SK-N-SH (cell line): ENCODE measurements around the gene DHX9. TPM values are rescaled to one million over a fixed set of nuclear protein-coding genes. Genes with fewer than 3 reads are reported as not detected.

Experiments used
- CTCF ChIA-PET: fragments of 300-600, 350-600 bp; formaldehyde crosslinking; extraction: SDS; loops from one replicate; lab custom pipeline; 2021; lab: Yijun Ruan, JAX
- POLR2A ChIA-PET: fragments of 350-600 bp; sonication (Branson Sonifier 250); formaldehyde crosslinking; extraction: SDS; loops from one replicate; lab custom pipeline; 2020; ENCODE audit warnings: antibody characterized with exemption, inconsistent platforms; lab: Yijun Ruan, JAX
- DNase-seq: peaks from one replicate; pipeline ENCODE4 v3.0.0; 2012
- H2AFZ ChIP-seq: fragments of 200-600 bp; sonication (generic); 2 replicates; pipeline ENCODE4 v1.8.1; 2016; ENCODE audit warnings: antibody characterized with exemption, mild to moderate bottlenecking, low read depth
- H3F3A ChIP-seq: fragments of 200-600 bp; sonication (generic); replicated peaks from 2 replicates; pipeline ENCODE3; 2016; ENCODE audit warnings: antibody characterized with exemption, mild to moderate bottlenecking; ENCODE audit not compliant: insufficient read depth
- H3K27ac ChIP-seq, 2 experiments: fragments of 200-500 bp in 1 of 2; fragments of 200-600 bp in 1 of 2; sonication (Bioruptor generic) in 1 of 2; sonication (generic), shearing (Covaris generic) in 1 of 2; 2 replicates each; pipeline versions ENCODE4 v1.5.1 to v1.6.1; 2014 to 2016; ENCODE audit warnings: low read depth in 2 of 2, inconsistent platforms in 1 of 2, low read length in 1 of 2, mild to moderate bottlenecking in 1 of 2, mixed read lengths in 1 of 2
- H3K27me3 ChIP-seq: fragments of 200-600 bp; sonication (generic), shearing (Covaris generic); 2 replicates; pipeline ENCODE4 v1.6.1; 2016; ENCODE audit warnings: mixed run types; ENCODE audit not compliant: insufficient read depth
- H3K36me3 ChIP-seq, 2 experiments: fragments of 200-500 bp in 1 of 2; fragments of 200-600 bp in 1 of 2; sonication (Bioruptor generic) in 1 of 2; sonication (generic) in 1 of 2; replicated peaks in 1 of 2; 2 replicates each; pipeline versions ENCODE3 to v1.5.1; 2014 to 2016; ENCODE audit warnings: low read length in 1 of 2, mild to moderate bottlenecking in 1 of 2; ENCODE audit not compliant: insufficient read depth in 2 of 2, control insufficient read depth in 1 of 2
- H3K4me1 ChIP-seq, 2 experiments: fragments of 200-500 bp in 1 of 2; fragments of 200-600 bp in 1 of 2; sonication (Bioruptor generic) in 1 of 2; sonication (generic), shearing (Covaris generic) in 1 of 2; 2 replicates each; pipeline versions ENCODE4 v1.5.1 to v1.6.1; 2014 to 2016; ENCODE audit warnings: low read depth in 1 of 2, low read length in 1 of 2, mixed run types in 1 of 2; ENCODE audit not compliant: insufficient read depth in 2 of 2, control insufficient read depth in 1 of 2
- H3K4me2 ChIP-seq: fragments of 200-600 bp; sonication (generic), shearing (Covaris generic); 2 replicates; pipeline ENCODE4 v1.6.1; 2017; ENCODE audit warnings: mixed run types
- H3K4me3 ChIP-seq, 2 experiments: fragments of 200-500 bp in 1 of 2; fragments of 200-600 bp in 1 of 2; sonication (Bioruptor generic) in 1 of 2; sonication (generic), shearing (Covaris generic) in 1 of 2; 2 replicates each; pipeline versions ENCODE4 v1.5.1 to v1.8.1; 2014 to 2016; ENCODE audit warnings: low read depth in 2 of 2, inconsistent platforms in 1 of 2, low read length in 1 of 2, mild to moderate bottlenecking in 1 of 2, mixed read lengths in 1 of 2, moderate library complexity in 1 of 2
- H3K79me2 ChIP-seq: fragments of 200-600 bp; sonication (generic); 2 replicates; pipeline ENCODE4 v1.8.1; 2017; ENCODE audit warnings: mild to moderate bottlenecking; ENCODE audit not compliant: insufficient read depth
- H3K9ac ChIP-seq: fragments of 200-600 bp; sonication (generic); 2 replicates; pipeline ENCODE4 v1.6.1; 2017; ENCODE audit warnings: mixed run types
- H3K9me2 ChIP-seq: fragments of 200-600 bp; sonication (generic); 2 replicates; pipeline ENCODE4 v1.6.1; 2017; ENCODE audit warnings: mixed run types
- H3K9me3 ChIP-seq: fragments of 200-600 bp; sonication (generic); 2 replicates; pipeline ENCODE4 v1.6.1; 2017; ENCODE audit warnings: mixed run types, mild to moderate bottlenecking, moderate library complexity
- H4K20me1 ChIP-seq: fragments of 200-600 bp; sonication (generic); 2 replicates; pipeline ENCODE4 v1.6.1; 2017; ENCODE audit warnings: mild to moderate bottlenecking, mixed run types; ENCODE audit not compliant: insufficient read depth
- CTCF ChIP-seq: fragments of 200-600 bp; sonication (generic); IDR thresholded peaks from 2 replicates; pipeline ENCODE4 v1.6.1; 2017; ENCODE audit warnings: antibody characterized with exemption, mild to moderate bottlenecking, moderate library complexity
- FOXJ3 ChIP-seq: sonication (generic); formaldehyde crosslinking; IDR thresholded peaks from 2 replicates; pipeline ENCODE4 v1.5.1; 2020; ENCODE audit warnings: mild to moderate bottlenecking, missing genetic modification reagents
- FOXM1 ChIP-seq: IDR thresholded peaks from 2 replicates; pipeline ENCODE4 v1.4.0; 2012; ENCODE audit warnings: low read depth, mild to moderate bottlenecking
- GATA2 ChIP-seq: sonication (generic); formaldehyde crosslinking; IDR thresholded peaks from 2 replicates; pipeline ENCODE4 v1.5.0; 2020; ENCODE audit warnings: mild to moderate bottlenecking, missing genetic modification reagents
- MAX ChIP-seq: IDR thresholded peaks from 2 replicates; pipeline ENCODE4 v1.4.0; 2012; ENCODE audit warnings: low read depth
- MEF2A ChIP-seq: IDR thresholded peaks from 2 replicates; pipeline ENCODE4 v1.4.0; 2012; ENCODE audit warnings: low read depth, borderline replicate concordance
- MXI1 ChIP-seq: IDR thresholded peaks from 2 replicates; pipeline ENCODE4 v1.6.1; 2012; ENCODE audit warnings: mild to moderate bottlenecking, low read depth, low read length, improper control_type of control experiment
- NFIC ChIP-seq: IDR thresholded peaks from 2 replicates; pipeline ENCODE4 v1.4.0; 2012; ENCODE audit warnings: borderline replicate concordance
- POLR2AphosphoS5 ChIP-seq: IDR thresholded peaks from 2 replicates; pipeline ENCODE4 v1.6.1; 2012; ENCODE audit warnings: low read depth, low read length
- RCOR1 ChIP-seq: fragments of 150-350 bp; IDR thresholded peaks from 2 replicates; pipeline ENCODE4 v1.6.1; 2017; ENCODE audit warnings: antibody characterized with exemption, low read length
- TAF1 ChIP-seq: IDR thresholded peaks from 2 replicates; pipeline ENCODE4 v1.6.1; 2012; ENCODE audit warnings: low read depth, mild to moderate bottlenecking, low read length, moderate library complexity, borderline replicate concordance
- TCF12 ChIP-seq: IDR thresholded peaks from 2 replicates; pipeline ENCODE4 v1.4.0; 2012
- USF1 ChIP-seq: IDR thresholded peaks from 2 replicates; pipeline ENCODE4 v1.4.0; 2012; ENCODE audit warnings: low read depth, borderline replicate concordance
- USF2 ChIP-seq: fragments of 150-350 bp; IDR thresholded peaks from 2 replicates; pipeline ENCODE4 v1.6.1; 2017; ENCODE audit warnings: antibody characterized with exemption, low read length, low read depth, borderline replicate concordance
- YY1 ChIP-seq: IDR thresholded peaks from 2 replicates; pipeline ENCODE4 v1.4.0; 2012; ENCODE audit warnings: low read depth, mild to moderate bottlenecking
- WGBS: methylation state at CpG from one replicate; pipeline ENCODE4 v1.1.6; 2017; ENCODE audit warnings: low lambda C conversion rate; 5-methylcytosine and 5-hydroxymethylcytosine counted together
- polyA plus RNA-seq, 3 experiments: library from polyadenylated mRNA; depleted of rRNA; stranded (reverse); fragments of >200 nt; gene quantifications; 2 replicates each; pipeline ENCODE4 v1.2.3, GENCODE V29; 2012

Gene DHX9
- polyA plus RNA-seq, 1 of the 3 experiments (the other 2 are of a cell fraction) = 145 TPM

- H3K4me1 ChIP-seq = no peaks in the 10 kb centered on the region; a peak in 1 of 4 replicates
- ChIA-PET POLR2A (no interaction called here), CTCF (no interaction called here)
- H3K4me2 ChIP-seq = no peak overlapping the region
- peaks cover 7% of the 10 kb centered on the region; the same call in 1 of the 2 replicates for H3K9me3 ChIP-seq
- no peak overlapping the region for H3K27ac ChIP-seq
- H4K20me1 ChIP-seq = no peaks in the 10 kb centered on the region
- H3K9ac ChIP-seq = no peak overlapping the region
- no peaks in the 10 kb centered on the region for H3K36me3 ChIP-seq
- DNase-seq = no peak
- H3K27me3 ChIP-seq = no peaks in the 10 kb centered on the region; the same call in 1 of the 2 replicates
- no peak overlapping the region for H3K4me3 ChIP-seq
- no peak overlapping the region for H2AFZ ChIP-seq
- 13% methylated on average over 1 of the region's 1 CpG for WGBS
- H3F3A ChIP-seq = no peaks in the 10 kb centered on the region
- TF ChIP-seq TCF12 (no peak), FOXM1 (no peak), MAX (no peak), FOXJ3 (CRISPR knock-in tag) (no peak), NFIC (no peak), YY1 (no peak), POLR2AphosphoS5 (no peak), MEF2A (no peak), RCOR1 (no peak), MXI1 (no peak), TAF1 (no peak), GATA2 (no peak), CTCF (no peak), USF2 (no peak), USF1 (no peak)
- no peaks in the 10 kb centered on the region for H3K79me2 ChIP-seq
- H3K9me2 ChIP-seq = no peaks in the 10 kb centered on the region
These were observed 86.5 kb downstream of the DHX9 start for GRCh38 chr1:182925661-182926060.
